GM03348 (cell line): ENCODE results near the gene C1orf216.
"Not testable (repeated sequence)": the region's sequence is repeated elsewhere in the genome, so short reads cannot be mapped to it uniquely, and the experiment has no call there.

Experiments used
- DNase-seq: peaks from one replicate; pipeline ENCODE4 v3.0.0; 2012; ENCODE audit warnings: low spot score

Gene C1orf216, protein sequence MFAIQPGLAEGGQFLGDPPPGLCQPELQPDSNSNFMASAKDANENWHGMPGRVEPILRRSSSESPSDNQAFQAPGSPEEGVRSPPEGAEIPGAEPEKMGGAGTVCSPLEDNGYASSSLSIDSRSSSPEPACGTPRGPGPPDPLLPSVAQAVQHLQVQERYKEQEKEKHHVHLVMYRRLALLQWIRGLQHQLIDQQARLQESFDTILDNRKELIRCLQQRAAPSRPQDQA

DNA sequence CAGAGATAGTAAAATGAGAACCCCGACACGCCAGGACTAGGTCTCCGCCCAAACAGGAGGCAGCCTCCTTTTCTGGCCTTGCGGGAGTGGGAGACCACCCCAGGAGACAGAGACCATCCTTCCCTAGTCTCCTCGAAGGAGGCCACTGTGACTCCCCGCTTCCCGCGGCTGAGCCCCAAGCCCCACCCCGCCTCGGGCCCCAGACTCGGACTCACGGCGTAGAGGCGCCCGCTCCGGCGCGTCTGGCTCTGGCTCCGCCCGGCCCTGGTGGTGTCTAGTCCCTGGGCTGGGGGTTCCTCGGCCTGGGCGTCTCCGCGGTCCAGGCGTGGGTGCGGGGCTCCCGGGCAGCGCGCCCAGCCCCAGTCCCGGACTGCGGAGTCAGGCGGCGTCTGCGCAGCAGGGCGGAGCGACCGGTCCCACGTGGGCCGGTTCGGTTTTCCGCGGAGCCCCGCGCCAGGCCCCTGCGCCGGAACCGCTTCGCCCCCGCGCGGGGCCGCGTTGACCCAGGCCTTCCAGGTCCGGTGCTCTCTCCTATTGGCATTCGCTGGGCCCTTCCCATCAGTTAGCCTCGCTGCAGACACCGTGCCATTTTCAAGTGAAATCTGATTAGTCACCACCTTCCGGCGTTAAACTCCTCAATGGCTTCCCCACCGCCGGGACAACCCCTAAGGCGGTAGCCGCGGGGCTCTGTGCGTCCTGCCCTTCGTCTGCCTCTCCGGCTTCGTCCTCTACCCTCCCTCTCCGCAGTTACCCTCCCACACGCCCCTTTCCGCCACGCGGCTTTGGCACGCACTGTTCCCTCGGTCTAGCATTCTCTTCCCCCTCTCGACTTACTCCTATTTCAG lies at the start of gene C1orf216:
Gene C1orf216, minus strand, starts transcription at position 393 of the 845 bp plus-strand sequence. CDS start 2,563 bp downstream, outside the sequence.
- peak; percentile 95 for DNase-seq

DNA sequence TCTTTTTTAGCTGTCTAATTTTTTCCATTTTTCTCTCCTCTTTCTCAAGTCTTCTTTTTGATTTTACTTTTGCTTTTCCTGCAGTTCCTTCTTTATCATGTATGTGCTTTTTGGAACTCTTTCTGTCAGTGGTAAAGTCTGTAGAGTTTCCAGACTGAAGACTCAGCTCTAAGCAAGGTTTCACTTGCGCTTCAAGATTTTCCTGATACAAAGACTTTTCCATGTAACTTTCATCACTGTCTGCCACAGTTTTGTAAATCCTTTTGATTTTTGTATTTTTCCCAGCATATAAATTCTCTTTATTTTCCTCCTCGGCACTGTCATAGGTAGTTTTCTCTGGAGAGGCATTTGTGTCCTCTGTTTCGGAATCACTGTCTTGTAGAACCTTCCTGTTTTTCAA lies 45.6 kb upstream of the C1orf216 start:
- DNase-seq: no peak

DNA sequence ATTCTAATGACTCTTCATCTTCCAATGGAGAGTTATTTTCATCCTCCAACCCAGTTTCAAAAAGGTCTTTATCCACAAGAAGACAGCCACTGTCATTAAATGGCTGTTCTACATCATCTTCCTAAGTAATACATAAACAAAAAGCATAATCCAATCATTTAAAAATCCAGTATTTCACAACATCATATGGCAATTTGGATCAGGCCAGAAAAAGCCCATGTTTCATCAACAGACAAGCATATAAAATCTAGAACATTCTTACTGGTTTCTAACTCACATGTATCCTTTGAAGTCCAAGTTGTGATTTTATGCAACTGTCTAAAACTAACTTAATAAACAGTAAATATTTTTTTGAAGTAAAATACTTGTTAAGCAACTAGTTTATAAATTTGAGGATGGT lies 44.5 kb upstream of the C1orf216 start:
- DNase-seq: no peak

DNA sequence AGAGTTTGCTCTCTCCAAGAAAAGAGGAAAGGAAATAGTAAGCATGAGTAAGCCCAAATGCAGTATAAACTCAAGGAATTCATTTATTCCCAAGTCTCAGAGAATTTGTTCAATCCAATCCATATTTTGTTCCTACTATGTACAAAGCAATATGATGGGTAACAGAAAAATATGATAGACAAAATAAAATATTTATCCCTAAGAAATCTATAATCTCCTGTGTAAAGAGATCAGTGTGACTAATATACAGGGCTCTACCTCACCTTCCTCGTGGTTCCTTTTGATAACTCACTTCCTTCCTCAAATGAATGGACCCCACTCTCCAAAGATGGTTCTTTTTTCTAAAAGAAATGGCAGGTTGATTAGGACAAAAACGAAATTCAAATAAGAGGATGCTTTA lies 43.5 kb upstream of the C1orf216 start:
- no peak for DNase-seq

DNA sequence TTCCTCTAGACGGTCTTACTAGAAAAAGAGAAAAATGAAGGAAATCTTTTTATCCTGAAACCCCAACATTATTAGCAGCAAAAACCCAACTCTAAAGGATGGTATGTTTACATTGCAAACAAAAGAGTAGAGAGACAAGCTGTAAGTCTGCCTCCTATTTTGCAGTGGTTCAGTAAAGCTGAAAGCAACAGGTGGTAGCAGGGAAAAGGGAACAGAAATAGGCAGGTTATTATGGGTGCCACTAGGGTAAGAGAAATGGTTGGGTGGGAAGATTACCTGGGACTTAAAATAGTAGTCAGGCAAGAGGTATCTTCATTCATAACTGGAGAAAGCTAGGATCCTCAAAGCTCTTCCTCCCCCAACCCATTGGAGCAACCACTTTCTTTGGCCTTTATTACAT lies 37.4 kb upstream of the C1orf216 start:
- DNase-seq: no peak

DNA sequence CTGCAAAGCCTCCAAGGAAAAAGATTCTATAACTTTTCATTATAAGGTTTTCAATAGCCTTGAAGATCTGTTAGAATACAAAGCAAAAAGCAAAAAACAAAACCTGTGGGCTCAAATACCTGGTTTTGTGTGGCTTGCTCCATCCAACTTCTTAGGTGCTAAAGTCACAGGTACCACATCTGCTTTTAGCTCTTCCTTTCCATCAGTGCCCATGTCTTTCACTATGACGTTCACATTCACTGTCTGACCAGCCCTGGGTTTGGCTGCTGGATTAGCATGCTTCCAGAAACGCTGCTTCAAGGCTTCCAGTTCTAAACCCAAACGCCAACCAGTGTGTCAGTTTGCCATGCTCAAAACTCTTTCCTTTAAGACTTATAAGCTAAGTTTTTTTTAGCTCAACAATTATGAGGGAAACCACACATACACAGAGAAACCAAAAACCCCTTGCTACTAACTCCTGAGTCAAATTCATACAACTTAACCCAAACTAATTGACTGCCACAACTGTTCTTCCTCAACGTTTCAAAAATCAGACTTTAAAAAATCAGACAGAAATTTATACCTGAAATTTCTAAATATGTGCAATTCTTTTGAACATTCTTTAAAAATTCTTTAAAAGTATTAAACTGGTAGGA lies 35.1 kb upstream of the C1orf216 start:
- no peak for DNase-seq

DNA sequence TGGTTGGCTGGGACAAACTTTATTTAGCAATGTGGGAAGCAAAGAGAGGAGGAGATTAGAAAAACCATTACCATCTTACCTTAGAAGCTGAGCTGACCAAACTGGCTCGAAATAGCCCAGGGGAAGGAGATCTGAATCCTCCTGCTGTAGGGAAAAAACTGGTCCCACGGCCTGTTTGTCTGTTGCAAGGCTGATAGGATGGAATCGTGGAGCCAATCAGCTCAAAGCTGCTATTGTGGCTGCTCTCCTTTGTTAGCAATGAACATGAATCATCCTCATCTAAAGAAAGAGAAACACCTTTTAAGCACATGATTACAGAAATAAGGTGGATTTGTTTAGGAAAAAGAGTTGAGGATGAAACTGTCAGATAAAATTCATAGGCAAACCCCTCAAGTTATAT lies 29.6 kb upstream of the C1orf216 start:
- no peak for DNase-seq

DNA sequence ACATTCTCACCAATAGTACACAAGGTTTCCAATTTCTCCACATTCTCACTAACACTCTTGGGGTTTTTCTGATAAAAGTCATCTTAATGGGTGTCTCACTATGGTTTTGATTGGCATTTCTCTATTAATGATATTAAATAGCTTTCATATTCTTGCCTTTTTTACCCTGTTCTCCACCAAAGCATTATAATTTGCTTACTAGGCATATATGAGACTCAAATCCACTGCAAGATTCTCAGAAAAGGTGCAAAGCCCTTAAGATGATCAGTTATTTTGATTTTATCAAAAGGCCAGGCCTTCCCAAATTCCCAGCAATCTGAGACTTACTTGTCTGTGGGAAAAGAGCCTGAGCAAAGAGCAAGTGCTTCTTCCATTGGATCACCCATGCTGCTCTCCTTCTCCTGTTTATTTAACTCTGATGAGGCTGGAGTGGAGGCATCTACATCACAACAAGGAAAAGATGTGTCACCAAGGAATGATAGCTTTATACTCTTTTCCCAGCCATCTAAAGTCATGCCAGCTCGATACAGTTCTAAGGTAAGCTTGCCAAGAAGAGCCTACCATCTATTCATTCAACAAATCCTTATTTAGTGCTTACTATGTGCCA lies 26.5 kb upstream of the C1orf216 start:
- DNase-seq: no peak

DNA sequence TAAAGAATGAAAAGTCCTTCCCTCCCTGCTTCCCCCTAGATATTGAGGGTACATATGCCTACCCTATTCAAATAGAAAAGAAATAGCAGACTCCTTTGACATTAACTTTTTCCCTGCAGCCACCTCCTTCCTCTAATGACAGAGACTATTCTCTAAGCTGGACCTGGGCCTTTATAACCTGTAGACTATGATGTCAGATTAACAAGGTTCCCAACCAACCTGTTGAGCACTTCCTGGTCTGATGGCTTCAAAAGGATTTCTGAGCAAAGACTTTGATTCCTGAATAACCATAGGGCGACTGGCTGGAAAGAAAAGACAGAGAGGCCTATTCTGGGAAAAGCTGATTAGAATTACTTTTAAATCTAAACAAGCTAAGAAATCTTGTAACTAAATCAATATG lies 18.4 kb upstream of the C1orf216 start:
- DNase-seq: no peak

DNA sequence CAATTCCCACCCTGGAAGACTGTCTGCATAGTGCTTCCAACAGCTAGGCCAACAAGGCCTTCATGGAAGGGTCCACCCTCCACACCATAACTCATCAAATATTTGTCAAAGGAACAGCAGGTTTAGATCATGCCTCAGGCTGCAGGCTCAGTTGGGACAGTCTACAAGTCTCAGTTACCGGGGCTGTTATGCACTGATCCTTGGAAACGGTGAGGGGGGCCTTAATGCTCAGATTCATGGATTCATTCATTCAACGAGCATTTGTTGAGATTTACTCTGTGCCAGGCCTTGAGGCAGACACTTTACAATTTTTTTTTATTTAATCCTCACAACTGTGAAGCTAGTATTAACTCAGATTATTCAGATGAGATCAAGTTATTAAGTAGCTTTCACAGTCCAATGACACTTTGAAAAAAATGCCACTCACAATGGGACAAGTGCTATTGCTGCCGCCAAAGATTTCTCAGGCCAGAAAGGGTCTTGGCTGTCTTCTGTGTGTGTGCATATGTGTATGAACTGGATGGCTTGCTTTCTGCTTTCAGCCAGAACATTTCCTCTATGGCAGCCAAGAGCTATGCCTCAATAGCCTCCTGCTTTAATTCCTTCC lies 8.9 kb upstream of the C1orf216 start:
- no peak for DNase-seq

DNA sequence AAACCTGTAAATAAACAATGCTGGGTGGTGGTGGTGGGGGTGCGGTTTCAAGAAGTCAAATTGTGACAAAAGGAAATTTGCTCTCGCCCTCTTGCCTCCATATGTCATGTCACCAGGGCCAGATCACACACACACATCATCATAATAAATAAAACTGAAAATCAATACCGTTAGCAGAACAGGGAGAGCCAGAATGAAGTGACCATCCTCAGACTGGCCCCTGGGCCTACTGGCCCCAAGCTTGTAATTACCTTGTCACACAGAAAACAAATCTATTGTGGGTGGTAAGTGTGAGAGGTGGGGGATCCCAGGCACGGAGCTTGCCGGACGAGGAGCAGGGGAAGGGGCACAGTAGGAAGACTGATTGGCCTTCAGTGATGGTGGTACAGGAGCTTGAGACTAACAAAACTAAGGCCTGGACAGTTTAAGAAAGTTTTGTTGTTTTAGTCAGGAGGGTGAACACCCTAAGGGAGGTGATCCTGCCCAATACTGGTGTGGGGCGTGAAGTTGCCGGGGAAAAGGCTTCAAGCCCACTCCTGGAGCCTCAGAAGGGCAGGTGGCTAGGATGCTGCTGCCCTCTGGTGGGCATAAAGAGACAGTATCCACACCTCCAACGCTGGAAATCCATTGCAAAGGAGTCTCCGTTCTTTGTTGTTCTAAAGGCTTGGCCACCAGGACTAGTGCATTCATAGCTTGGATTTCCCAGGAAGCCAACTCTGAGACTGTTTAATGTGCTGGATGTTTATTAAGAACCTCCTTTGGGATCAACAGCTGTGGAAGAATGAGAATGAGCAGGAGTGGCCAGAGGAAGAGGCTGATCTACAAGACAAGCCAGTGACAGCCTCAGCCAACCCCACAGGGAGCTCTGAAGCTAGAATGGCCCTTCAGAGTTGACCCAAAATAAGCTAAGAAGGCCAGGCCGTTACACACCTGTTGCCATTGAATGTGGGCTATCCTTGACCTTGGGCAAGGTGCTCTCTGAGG lies 8.1 kb upstream of the C1orf216 start:
- peak; percentile 83 for DNase-seq

DNA sequence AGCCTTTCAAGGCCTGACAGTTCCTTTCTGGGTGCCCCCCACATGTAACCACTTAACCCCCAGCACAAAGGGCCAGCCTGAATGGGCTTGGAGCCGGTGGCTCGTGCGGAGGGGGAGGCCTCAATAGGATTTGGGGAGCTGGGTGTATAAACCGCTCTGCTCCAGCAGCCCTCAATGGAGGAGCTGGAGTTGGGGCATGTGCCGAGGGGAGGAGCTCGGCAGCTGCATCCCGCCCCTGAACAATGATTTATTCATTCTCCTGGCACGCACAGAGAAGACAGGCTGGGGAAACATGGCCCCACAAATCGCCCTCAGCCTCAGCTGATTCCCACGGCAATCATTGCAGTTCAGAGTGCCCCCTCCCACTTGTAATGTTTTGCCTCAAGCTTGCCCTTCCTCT lies 6.9 kb upstream of the C1orf216 start:
- DNase-seq: peak; percentile 54

DNA sequence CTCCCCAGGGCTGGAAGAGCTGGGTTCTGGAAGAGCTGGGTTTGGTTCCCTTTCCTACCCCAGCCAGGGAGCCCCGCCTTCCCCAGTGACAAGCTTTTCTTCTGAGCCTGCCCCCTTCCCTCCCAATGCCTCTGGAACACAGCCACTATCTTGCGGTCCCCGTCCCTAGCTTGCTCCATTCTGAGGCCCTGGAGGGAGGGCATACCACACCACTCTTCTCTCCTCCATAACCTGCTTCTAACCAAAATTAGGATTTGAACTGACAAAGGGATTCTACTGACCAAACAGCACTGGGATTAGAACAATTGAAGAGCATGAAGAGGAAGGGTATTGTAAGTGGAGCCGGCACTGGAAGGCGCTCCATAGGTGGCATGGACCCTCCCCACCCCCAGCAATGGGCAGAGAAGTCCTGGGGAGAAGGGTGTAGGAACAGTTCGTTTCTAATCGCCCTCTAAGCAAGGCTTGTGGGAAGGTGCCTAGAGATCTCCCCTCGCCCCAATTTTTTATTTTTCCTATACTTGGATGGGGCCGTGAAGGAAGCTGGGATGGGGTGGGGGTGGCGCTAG lies 690 bp downstream of the C1orf216 start:
- DNase-seq: peak; percentile 92

DNA sequence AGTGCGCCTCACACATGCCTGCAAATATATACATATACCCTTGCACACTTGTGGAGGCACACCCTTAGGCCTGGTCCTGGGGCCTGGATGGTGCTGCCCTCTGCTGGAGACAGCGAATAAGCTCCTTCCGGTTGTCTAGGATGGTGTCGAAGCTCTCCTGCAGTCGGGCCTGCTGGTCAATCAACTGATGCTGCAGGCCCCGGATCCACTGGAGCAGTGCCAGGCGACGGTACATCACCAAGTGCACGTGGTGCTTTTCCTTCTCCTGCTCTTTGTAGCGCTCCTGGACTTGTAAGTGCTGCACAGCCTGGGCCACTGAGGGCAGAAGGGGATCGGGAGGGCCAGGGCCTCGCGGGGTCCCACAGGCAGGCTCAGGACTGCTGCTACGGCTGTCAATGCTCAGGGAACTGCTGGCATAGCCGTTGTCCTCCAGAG lies 3.1 kb downstream of the C1orf216 start:
- peak; percentile 88 for DNase-seq

DNA sequence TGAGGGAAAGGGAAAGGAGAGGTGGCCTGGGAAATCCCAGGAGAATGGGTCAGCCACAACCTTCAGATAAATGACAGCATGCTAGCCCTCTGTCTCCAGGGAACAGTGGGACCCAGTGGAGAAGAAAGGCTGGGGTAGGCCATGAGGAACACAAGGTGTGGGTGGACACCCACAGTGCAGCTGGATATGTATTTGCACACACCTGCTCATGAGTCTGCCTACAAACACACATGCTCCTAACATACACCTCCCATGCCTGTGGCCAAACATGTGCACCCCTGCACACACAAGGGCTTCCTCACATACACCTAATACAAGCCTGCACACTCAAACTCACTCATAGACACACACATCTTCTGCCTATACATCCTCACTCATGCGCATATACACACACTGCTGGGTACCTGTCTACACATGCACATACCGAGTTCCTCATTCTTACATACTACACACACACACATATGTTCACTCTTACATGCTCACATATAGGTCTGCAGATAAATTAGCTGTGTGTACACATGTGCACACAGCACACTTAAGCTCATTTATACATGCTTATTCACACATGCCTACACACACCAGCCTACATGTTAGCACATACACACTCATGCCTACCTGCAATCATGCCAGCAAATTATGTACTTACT lies 3.6 kb downstream of the C1orf216 start:
- no peak for DNase-seq

DNA sequence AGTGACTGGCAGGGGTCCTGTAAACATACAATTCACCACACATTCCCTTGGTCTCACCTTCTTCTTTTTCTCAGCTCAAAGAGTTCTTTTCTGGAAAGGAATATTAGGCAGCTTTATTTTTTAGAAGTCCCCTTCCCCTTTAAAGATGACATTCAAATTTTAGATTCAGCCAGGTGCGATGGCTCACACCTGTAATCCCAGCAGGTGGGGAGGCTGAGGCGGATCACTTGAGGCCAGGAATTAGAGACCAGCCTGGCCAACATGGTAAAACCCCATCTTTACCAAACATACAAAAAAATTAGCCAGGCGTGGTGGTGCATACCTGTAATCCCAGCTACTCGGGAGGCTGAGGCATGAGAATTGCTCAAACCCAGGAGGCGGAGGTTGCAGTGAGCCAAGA lies 7.6 kb downstream of the C1orf216 start:
- not testable (repeated sequence) for DNase-seq

DNA sequence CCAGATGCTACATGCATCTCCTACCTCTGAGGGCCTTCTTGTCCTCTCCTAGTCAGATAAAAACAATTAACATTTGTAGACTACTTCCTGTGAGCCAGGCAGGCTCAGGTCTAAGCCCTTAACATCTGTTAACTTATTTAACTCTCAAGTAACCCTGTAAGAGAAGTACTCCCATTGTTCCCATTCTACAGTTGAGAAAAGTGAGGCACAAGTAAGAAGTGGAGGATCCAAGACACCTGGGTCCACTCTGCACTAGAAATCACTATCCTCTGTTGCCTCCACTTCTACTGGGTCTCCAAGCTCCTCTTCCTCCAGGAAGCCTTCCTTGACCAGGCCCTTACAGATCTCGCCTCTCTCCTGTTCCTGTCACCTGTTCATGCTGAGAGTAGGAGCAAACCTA lies 9.7 kb downstream of the C1orf216 start:
- DNase-seq: no peak

DNA sequence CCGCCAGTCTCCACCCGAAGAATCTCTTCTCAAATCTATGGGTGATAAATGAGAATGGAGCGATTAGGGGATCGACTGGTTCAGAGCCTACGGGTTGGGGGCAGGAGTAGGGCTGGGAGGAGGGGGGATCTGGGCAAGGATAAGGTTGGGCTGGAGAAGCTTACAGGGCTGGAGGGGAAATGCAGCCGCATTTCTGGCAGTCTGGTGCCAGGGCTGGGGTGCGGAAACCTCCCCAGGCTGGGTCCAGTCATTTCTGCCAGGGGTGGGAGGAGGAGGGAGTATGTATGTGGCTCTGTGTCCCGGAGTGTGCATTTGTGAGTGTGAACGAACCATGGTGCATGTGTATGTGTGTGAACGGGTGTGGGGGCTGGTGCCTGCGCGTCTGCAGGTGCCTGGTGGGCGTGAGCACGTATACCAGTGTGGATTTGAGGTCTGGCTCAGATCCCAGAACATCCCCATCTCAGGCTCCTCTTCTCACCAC lies 10.2 kb downstream of the C1orf216 start:
- peak; percentile 33 for DNase-seq

DNA sequence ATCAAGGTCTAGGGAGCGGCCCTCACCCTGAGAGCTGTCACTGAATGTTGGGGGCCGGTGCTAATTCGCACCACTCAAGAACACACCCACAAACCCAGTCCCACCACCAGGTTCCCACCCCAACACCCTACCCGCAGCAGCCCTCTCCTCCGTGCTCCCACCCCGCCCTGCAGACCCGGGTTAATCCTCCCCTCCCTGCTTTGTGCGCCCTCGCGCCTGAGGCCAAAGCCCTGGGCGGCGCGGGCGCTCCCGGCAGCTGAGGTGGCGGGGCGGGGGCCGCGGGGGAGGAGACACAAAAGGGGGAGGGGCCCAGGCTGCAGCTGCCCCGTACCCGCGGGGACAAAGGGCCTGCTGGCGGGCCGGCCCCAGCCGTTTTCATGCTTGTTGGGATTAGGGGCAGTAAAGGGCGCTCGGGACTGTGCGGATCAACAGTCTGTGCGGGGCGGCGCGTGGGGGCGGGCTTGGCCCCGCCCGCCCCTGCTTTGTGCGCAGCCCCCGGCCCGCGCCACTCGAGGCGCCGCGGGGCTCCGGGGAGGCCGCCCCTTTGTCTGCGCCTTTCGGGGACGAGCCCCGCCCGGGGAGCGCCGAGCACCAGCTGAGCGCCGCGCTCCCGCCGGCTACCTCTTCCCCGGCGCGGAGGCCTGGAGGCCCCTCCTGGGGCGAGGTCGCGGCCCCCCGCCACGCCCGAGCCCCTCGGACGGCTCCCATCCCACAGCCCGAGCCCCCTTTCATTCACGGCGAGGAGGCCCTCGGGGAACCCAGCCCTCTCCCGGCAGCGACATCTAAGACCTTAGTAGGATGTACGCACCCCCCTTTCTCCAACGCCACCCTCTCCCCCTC lies 10.9 kb downstream of the C1orf216 start:
- peak; percentile 80 for DNase-seq
